ENCODE data around the gene NRIP2.
A peak's percentile ranks its signal among the peaks of the same experiment; 100 is the strongest.

The NRIP2 gene

GRCh38 chr12:2792671-2793500, 41.9 kb downstream of the NRIP2 start:
- DNase-seq (ENCODE audit: low read depth), result no peak
- H3K4me3 ChIP-seq (ENCODE audit: low read depth, low read length), result no peak overlapping the region

GRCh38 chr12:2791089-2791488, 43.7 kb downstream of the NRIP2 start:
- no peak for TF ChIP-seq CTCF (IDR thresholded peaks at IDR 0.05; ENCODE audit: control insufficient read depth, extremely low read depth, insufficient read depth)
- H3K4me3 ChIP-seq (ENCODE audit: low read depth, low read length), result no peak overlapping the region
- DNase-seq (ENCODE audit: low read depth), result no peak

More at GRCh38 chr12:2792671-2793500, 41.9 kb downstream of the NRIP2 start:
- TF ChIP-seq CTCF (IDR thresholded peaks at IDR 0.05; ENCODE audit: control insufficient read depth, extremely low read depth, insufficient read depth), result no peak

- no peak overlapping the region for H3K4me3 ChIP-seq (ENCODE audit: low read depth, low read length)
- TF ChIP-seq CTCF (IDR thresholded peaks at IDR 0.05; ENCODE audit: control insufficient read depth, extremely low read depth, insufficient read depth), result no peak
- DNase-seq (ENCODE audit: low read depth), result no peak
These were observed 49.8 kb downstream of the NRIP2 start for GRCh38 chr12:2785017-2785416.

GRCh38 chr12:2783936-2784600, 50.8 kb downstream of the NRIP2 start:
- DNase-seq (ENCODE audit: low read depth), result no peak
- H3K4me3 ChIP-seq (ENCODE audit: low read depth, low read length), result no peak overlapping the region
- peak; percentile 92 for TF ChIP-seq CTCF (IDR thresholded peaks at IDR 0.05; ENCODE audit: control insufficient read depth, extremely low read depth, insufficient read depth)

GRCh38 chr12:2779281-2779680, 55.6 kb downstream of the NRIP2 start:
- TF ChIP-seq CTCF (IDR thresholded peaks at IDR 0.05; ENCODE audit: control insufficient read depth, extremely low read depth, insufficient read depth), result no peak
- DNase-seq (ENCODE audit: low read depth), result no peak
- H3K4me3 ChIP-seq (ENCODE audit: low read depth, low read length), result no peak overlapping the region

GRCh38 chr12:2776129-2776806, 58.6 kb downstream of the NRIP2 start:
- TF ChIP-seq CTCF (IDR thresholded peaks at IDR 0.05; ENCODE audit: control insufficient read depth, extremely low read depth, insufficient read depth), result no peak
- no peak for DNase-seq (ENCODE audit: low read depth)
- H3K4me3 ChIP-seq (ENCODE audit: low read depth, low read length), result no peak overlapping the region

Data from LNCaP clone FGC (cell line).